ENCODE results near the gene BAZ2B. TPM values are rescaled to one million over a fixed set of nuclear protein-coding genes. Genes with fewer than 3 reads are reported as not detected.

Gene BAZ2B
- polyA plus RNA-seq, 2 of the 4 experiments (the other 2 are of a cell fraction), result 19.6 to 50.6 TPM

DNA sequence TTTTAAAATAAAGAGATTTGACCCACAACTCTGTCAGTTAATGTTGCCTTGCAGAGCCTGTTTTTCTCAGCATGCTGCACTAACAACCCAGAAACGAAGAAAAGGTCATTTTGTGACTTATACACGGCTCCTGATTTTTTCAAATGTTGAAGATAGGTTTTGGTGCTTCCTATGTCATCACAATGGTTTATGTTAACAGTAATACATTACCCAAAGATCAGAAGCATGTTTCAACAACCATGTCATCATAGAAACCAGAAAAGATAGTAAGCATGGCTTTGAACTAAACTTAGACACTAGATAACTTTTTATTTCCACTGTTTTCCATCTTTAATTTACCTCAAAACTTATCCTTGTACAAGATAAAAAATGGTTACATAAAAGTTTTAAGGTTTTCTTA, 10.1 kb downstream of the BAZ2B start (continued):
- TF ChIP-seq MAZ (IDR thresholded peaks at IDR 0.05; ENCODE audit: borderline replicate concordance, low read depth, low read length) (no peak), HOXB13 (CRISPR knock-in tag; IDR thresholded peaks at IDR 0.05; ENCODE audit: low read depth) (no peak)

DNA sequence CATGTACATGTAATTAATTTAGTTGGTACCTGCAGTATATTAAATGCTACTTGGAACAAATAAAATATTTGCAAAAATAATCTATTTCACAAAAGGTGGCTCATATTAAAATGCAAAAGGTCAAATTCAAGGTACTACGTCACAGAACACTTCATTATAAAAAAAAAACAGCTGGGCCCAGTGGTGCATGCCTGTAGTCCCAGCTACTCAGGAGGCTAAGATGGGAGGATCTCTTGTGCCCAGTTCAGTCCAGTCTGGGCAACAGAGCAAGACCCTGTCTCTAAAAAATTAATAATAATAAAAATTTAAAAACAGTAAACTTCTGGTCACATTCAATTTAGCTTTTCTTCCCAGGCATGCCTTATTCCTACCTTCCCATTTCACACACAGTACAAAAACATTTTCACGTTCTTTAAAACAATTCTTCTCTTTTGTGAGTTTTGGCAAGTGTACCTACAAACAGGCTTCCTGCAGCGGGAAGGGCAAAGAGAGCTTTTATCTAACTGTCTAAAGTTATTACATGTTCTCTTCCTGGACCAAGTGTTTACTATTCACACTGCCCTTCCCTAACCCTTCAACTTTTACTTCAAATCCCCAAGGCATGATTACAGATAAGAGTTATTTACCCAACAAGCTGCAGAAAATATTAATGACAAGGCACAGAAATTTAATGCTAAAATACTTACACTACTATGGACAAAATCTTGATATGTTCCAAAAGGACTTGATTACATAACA, 10.7 kb downstream of the BAZ2B start:
- DNase-seq (ENCODE audit: low read depth in 1 of 2, low spot score in 1 of 2), result no peak
- WGBS (ENCODE audit: missing lambda C conversion rate), result 20% methylated on average over 3 of the region's 3 CpGs
- Histone ChIP-seq H3K4me3 (no peak overlapping the region), H3K4me1 (peaks cover 55% of the 10 kb centered on the region), H3K27ac (peak overlapping the region; percentile 31 to 62; a peak in 3 of 6 replicates), H3K9me3 (no peaks in the 10 kb centered on the region), H3K4me2 (peak overlapping the region; percentile 63)
- POLR2A ChIA-PET, result interaction anchor here (0.6 to 3.1 kb wide), 4 partner anchors 9 to 106 kb away, joined by 4 to 21 read pairs (median 6); partner anchors contain the start of genes BAZ2B and MARCHF7
- FAIRE-seq, result no peak
- CTCF ChIA-PET, result no interaction called here
- no peak; a peak in 1 of 6 replicates for ATAC-seq
- TF ChIP-seq NPAS2 (CRISPR knock-in tag; IDR thresholded peaks at IDR 0.05; ENCODE audit: borderline replicate concordance), result no peak
- TF ChIP-seq, protein P1, sequence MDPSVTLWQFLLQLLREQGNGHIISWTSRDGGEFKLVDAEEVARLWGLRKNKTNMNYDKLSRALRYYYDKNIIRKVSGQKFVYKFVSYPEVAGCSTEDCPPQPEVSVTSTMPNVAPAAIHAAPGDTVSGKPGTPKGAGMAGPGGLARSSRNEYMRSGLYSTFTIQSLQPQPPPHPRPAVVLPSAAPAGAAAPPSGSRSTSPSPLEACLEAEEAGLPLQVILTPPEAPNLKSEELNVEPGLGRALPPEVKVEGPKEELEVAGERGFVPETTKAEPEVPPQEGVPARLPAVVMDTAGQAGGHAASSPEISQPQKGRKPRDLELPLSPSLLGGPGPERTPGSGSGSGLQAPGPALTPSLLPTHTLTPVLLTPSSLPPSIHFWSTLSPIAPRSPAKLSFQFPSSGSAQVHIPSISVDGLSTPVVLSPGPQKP (IDR thresholded peaks at IDR 0.05; ENCODE audit: low read depth, low read length), result no peak
- no peak for TF ChIP-seq CEBPB (IDR thresholded peaks at IDR 0.05)
- no peak for TF ChIP-seq HOXA7 (CRISPR knock-in tag; IDR thresholded peaks at IDR 0.05)
- no peak for TF ChIP-seq ZC3H11A (IDR thresholded peaks at IDR 0.05)
- no peak for TF ChIP-seq MYC (IDR thresholded peaks at IDR 0.05; ENCODE audit: borderline replicate concordance, low read length)
- TF ChIP-seq, protein P2, sequence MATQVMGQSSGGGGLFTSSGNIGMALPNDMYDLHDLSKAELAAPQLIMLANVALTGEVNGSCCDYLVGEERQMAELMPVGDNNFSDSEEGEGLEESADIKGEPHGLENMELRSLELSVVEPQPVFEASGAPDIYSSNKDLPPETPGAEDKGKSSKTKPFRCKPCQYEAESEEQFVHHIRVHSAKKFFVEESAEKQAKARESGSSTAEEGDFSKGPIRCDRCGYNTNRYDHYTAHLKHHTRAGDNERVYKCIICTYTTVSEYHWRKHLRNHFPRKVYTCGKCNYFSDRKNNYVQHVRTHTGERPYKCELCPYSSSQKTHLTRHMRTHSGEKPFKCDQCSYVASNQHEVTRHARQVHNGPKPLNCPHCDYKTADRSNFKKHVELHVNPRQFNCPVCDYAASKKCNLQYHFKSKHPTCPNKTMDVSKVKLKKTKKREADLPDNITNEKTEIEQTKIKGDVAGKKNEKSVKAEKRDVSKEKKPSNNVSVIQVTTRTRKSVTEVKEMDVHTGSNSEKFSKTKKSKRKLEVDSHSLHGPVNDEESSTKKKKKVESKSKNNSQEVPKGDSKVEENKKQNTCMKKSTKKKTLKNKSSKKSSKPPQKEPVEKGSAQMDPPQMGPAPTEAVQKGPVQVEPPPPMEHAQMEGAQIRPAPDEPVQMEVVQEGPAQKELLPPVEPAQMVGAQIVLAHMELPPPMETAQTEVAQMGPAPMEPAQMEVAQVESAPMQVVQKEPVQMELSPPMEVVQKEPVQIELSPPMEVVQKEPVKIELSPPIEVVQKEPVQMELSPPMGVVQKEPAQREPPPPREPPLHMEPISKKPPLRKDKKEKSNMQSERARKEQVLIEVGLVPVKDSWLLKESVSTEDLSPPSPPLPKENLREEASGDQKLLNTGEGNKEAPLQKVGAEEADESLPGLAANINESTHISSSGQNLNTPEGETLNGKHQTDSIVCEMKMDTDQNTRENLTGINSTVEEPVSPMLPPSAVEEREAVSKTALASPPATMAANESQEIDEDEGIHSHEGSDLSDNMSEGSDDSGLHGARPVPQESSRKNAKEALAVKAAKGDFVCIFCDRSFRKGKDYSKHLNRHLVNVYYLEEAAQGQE (IDR thresholded peaks at IDR 0.05), result no peak
- TF ChIP-seq, protein P3, sequence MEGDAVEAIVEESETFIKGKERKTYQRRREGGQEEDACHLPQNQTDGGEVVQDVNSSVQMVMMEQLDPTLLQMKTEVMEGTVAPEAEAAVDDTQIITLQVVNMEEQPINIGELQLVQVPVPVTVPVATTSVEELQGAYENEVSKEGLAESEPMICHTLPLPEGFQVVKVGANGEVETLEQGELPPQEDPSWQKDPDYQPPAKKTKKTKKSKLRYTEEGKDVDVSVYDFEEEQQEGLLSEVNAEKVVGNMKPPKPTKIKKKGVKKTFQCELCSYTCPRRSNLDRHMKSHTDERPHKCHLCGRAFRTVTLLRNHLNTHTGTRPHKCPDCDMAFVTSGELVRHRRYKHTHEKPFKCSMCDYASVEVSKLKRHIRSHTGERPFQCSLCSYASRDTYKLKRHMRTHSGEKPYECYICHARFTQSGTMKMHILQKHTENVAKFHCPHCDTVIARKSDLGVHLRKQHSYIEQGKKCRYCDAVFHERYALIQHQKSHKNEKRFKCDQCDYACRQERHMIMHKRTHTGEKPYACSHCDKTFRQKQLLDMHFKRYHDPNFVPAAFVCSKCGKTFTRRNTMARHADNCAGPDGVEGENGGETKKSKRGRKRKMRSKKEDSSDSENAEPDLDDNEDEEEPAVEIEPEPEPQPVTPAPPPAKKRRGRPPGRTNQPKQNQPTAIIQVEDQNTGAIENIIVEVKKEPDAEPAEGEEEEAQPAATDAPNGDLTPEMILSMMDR (IDR thresholded peaks at IDR 0.05), result no peak
- TF ChIP-seq, protein P4, sequence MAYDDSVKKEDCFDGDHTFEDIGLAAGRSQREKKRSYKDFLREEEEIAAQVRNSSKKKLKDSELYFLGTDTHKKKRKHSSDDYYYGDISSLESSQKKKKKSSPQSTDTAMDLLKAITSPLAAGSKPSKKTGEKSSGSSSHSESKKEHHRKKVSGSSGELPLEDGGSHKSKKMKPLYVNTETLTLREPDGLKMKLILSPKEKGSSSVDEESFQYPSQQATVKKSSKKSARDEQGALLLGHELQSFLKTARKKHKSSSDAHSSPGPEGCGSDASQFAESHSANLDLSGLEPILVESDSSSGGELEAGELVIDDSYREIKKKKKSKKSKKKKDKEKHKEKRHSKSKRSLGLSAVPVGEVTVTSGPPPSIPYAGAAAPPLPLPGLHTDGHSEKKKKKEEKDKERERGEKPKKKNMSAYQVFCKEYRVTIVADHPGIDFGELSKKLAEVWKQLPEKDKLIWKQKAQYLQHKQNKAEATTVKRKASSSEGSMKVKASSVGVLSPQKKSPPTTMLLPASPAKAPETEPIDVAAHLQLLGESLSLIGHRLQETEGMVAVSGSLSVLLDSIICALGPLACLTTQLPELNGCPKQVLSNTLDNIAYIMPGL (CRISPR knock-in tag; IDR thresholded peaks at IDR 0.05; ENCODE audit: borderline replicate concordance), result no peak
- TF ChIP-seq, protein P5, sequence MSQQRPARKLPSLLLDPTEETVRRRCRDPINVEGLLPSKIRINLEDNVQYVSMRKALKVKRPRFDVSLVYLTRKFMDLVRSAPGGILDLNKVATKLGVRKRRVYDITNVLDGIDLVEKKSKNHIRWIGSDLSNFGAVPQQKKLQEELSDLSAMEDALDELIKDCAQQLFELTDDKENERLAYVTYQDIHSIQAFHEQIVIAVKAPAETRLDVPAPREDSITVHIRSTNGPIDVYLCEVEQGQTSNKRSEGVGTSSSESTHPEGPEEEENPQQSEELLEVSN (IDR thresholded peaks at IDR 0.05; ENCODE audit: borderline replicate concordance, low read depth), result no peak
- TF ChIP-seq POLR2AphosphoS2 (conservative IDR thresholded peaks at IDR 0.05; ENCODE audit: low read length), result no peak
- no peak for TF ChIP-seq RAD21 (conservative IDR thresholded peaks at IDR 0.05 in 1 of 2, IDR thresholded peaks at IDR 0.05 in 1 of 2)
- TF ChIP-seq FOSB (CRISPR knock-in tag; IDR thresholded peaks at IDR 0.05), result no peak

Data from A549 (cell line).